GM20431 (cell line): ENCODE data around the gene NAT9.

ENCODE experiments used
- in situ Hi-C: fragments of 300-500 bp; cut with MseI, MboI; formaldehyde crosslinking; loops from one replicate; pipeline ENCODE4 v1.15.0; 2020; ENCODE audit warnings: low sequenced_read_pairs; ENCODE audit not compliant: unreplicated experiment

NAT9 gene

DNA sequence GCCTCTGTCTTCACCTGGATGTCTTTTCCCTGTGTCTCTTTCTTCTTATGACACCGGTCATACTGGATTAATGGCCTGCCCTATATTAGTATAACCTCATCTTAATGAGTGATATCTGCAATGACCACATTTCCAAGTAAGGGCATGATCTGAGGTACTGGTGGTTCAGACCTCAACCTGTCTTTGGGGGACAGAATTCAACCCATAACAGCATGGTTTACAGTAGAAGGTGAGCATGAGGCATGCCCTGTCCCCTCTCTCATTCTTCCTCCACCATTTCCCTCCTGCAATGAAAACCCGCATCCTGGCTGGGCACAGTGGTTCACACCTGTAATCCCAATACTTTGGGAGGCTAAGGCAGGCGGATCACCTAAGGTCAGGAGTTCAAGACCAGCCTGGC, 41.9 kb downstream of the NAT9 start:
- in situ Hi-C loops = no loop called here

DNA sequence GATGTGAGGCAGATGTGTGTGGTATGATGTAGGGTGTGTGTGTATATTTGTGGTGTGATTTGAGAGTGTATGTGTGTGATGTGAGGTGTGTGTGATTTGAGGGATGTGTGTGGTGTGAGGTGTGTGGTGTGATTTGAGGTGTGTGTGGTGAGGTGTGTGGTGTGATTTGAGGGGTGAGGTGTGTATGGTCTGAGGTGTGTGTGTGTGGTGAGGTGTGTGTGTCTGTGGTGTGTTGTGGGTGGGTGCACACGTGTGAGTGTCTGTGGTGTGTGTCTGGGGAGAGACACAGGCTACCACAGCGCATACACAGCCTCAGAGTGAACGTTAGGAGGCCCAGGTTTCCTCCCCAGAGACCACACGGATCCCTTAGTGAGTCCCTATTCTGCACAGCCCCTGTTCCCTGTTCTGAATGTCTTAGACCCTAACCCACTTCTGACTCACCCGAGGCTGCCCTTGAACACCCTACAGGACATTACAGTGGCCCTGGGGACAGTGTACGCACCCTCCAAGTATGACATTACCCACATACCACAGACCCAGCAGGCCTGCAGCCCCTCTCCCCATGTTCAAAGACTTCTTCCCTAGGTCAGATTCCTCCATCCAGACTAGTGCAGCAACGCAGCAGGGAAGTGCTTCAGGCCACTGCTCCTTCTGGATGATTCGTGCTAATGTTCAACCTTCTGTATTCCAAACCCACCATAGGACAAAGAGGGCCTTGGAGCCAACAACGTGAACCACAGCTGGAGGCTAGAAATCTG, 42.6 kb downstream of the NAT9 start:
- in situ Hi-C loops = no loop called here

DNA sequence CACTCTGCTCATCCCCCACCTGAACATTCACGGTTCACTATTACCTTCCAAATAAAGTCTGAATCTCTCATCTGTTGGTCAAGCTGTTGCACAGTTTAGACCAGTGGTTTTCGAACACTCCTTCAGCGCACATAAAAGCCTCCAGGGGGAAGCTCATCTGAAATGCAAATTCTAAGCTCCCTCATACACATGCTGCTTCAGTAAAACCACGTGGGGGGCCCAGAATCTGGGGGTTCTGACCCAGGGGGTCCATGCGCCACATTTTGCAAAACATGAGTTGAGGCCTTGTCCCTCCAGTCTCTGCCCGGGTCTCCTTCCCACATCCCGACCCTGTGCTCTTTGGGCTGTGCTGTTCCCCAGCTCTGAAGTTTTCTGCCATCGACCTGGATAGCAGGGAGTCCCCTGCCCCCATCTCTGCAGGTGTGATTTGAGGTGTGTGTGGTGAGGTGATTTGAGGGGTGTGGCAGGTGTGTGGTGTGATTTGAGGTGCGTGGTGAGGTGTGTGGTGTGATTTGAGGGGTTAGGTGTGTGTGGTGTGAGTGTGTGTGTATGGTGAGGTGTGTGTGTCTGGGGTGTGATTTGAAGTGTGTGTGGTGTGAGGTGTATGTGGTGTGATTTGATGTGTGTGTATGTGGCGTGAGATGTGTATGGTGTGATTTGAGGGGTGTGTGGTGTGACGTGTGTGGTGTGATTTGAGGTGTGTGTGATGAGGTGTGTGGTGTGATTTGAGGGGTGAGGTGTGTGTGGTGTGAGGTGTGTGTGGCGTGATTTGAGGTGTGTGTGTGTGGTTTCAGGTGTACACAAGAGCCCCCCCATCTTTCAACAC, 43.9 kb downstream of the NAT9 start:
- in situ Hi-C loops = no loop called here

DNA sequence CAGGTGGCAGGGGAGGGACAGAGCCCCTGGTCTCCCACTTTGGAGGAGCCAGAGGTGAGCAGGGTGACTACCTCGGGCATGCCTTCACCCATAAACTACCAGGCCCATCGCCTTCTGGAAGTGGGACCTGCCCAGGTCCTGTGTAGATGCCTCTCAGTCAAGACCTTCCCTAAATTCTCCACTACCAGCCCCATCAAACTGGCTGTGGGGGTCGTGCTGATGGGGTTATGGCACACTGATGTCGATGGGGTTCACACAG, 44.9 kb downstream of the NAT9 start:
- in situ Hi-C loops = no loop called here

DNA sequence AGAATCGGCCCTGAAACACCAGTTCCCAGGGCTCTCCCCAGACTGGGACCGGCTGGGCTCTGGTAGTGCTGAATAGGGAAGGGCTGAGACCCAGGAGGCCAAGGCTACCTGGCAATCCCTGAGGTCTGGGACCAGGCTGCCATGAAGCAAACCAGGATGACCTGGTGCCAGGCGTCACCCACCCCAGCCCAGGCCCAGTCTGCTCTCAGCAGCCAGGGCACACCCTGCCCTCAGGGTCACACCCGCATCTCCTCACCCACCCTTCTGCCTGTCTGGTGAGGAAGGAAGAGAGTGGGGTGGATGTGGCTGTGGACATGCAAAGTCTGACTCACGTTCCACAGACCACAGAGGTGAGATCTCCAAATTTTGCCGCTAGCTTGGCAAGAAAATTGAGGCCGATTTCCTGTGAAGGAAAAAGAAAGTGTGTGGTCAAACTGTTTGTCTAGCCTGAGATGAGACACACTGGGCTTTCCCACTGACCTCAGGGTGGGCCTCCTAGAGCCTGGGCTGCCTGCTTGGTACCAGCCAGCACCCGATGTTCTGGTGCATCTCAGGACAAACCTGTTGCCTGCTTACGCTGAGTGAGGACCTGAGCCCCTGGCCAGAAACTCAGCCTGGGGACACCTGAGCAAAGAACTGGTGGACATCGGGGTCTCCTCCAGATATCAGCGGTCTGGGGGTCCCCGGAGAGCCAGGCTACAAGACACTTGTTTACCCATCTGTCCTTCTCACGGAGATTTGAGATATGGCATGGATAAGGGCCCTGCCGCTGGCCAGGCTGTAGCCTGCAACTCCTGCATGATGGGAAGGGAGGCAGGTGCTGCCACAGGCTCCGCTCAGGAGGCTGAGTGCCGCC, 45.4 kb downstream of the NAT9 start:
- in situ Hi-C loops = no loop called here

DNA sequence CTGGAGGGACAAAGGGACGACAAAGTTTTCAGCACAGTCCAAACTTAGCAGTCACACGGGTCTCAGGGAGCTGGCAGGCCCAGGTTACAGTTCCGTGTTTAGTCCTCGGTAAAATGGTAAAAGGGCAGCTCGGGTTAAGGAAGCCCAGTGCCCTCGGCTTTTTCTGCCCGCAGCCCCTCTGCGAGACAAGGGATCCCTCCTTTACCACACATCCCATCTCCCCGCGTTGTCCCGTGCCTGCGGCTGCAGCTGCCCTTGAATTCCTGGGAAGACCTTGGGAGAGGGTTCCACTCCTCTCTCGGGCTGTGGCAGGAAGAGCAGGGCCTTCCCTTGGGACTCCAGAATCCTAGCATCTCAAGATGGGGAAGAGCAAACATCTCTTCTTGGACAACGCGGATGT, 46.3 kb downstream of the NAT9 start:
- in situ Hi-C loops = no loop called here

DNA sequence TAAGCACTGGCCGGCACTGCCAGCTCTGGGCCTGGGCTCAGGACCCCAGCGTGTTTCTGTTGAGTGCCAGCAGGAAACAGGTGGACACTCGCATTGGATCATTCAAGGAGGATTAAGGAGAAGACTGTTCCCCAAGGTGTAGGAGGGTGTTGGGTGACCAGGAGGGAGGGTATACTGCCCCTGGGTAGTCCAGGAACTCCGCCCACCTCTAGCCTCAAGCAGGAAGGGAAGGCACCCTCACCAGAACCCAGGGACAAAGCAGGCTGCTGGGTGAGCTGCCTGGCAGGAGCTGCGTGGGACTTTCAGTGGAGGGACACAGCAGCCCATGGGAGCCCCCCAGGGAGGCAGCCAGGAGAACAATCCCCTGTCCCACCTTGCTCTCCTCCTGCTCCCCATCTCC, 46.8 kb downstream of the NAT9 start:
- in situ Hi-C loops = no loop called here

DNA sequence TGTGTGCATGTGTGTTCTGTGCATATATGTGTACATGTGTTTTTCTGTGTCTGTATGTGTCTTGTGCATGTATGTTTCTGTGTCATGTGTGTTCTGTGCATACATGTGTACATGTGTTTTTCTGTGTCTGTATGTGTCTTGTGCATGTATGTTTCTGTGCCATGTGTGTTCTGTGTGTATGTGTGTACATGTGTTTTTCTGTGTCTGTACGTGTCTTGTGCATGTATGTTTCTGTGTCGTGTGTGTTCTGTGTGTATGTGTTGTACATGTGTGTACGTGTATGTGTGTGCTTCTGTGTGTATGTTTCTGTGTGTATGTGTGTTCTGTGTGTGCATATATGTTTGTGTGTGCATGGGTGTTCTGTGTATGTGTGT, 47.5 kb downstream of the NAT9 start:
- in situ Hi-C loops = no loop called here

DNA sequence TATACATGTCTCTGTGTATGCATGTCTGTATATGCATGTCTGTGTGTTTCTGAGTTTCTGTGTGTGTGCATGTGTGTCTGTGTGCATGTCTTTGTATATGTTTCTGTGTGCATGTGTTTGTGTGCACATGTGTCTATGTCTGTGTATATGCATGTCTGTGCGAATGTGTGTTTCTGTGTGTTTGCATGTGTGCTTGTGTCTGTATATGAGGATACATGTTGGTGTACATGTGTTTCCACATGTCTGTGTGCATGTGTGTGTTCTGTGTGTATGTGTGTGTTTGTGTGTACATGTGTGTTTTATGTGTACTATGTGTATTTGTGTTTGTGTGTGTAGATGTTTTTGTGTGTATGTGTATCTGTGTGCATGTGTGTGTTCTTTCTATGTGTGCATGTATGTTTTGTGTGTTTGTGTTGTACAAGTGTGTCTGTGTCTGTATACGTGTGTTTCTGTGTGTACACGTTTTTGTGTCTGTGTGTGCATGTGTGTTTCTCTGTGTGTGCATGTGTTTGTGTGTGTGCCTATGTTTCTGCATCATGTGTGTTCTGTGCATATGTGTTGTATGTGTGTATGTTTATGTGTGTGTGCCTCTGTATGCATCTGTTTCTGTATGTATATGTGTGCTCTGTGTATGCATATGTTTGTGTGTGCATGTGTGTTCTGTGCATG, 48.0 kb downstream of the NAT9 start:
- in situ Hi-C loops = no loop called here

DNA sequence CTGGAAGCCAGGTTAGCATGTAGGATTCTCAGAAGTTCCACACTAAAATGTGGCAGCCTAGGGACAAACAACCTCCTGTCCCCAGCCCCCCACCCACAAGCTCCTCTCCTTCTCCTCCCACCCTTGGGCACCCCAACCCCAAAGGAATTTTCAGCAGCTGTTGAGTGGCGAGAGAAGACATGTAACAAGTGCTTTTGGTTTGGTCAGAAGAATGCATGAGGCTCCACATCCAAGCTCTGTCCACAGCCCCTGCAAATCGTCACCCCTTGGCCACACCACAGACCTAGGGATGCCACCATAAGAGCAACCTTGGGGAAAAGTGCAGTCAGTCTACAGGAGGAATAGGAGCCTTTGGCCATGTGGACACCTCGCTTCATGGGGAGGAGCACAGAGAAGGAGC, 51.0 kb downstream of the NAT9 start:
- in situ Hi-C loops = no loop called here

DNA sequence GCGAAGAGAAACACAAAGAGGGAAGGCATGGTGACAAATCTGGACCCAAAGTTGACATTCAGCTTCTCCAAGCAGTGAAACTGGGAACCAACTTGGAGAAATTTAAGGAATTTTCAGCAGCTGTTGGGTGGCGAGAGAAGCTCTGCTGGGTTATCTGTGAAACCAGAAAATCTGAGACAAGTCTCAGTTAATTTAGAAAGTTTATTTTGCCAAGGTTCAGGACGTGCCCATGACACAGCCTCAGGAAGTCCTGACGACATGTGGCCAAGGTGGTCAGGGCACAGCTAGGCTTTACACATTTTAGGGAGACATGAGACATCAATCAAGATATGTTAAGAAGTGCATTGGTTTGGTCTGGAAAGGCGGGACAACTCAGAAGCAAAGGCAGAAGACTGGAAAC, 52.3 kb downstream of the NAT9 start:
- in situ Hi-C loops = no loop called here

DNA sequence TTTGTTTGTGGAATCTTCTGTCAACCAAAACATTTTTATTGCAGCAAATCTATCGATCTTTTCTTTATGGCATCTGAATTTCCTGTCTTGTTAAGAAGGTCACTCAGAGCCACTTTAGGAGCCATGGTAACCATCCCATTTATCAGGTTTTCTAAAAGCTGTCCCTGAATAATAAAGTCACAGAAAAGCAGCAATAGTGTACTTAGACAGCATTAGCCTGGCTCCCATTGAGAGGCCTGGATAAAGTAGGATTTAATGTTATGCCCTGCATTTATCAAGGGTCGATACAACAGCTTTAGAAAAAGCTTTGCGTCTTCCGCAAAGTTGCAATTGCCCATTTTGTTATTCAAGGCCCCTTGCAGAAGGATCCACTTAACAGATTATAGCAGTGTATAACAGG, 53.4 kb downstream of the NAT9 start:
- in situ Hi-C loops = no loop called here
